HEK293 (cell line): ENCODE results near the gene AKAP6.

Source experiments
- CTCF ChIA-PET: fragments of 350-600 bp; formaldehyde crosslinking; extraction: SDS; loops from one replicate; lab custom pipeline; 2021; ENCODE audit warnings: antibody characterized with exemption; lab: Yijun Ruan, JAX
- POLR2A ChIA-PET: fragments of 300-600 bp; formaldehyde crosslinking; extraction: SDS; loops from one replicate; lab custom pipeline; 2020; ENCODE audit warnings: antibody characterized with exemption, inconsistent platforms; lab: Yijun Ruan, JAX
- H3K27ac ChIP-seq: fragments of 200-500 bp; sonication (Bioruptor generic); 2 replicates; pipeline ENCODE4 v1.5.1; 2014; ENCODE audit warnings: low read depth, low read length, control low read depth, inconsistent platforms; ENCODE audit errors: extremely low read depth
- H3K36me3 ChIP-seq, 2 experiments: fragments of 200-500 bp in 1 of 2; sonication (Bioruptor generic) in 1 of 2; 1 replicate in 1 of 2; 2 replicates in 1 of 2; pipeline ENCODE4 v1.5.1; 2014 to 2017; ENCODE audit warnings: inconsistent platforms in 2 of 2, low read length in 2 of 2; ENCODE audit not compliant: control insufficient read depth in 2 of 2, insufficient read depth in 1 of 2
- H3K4me1 ChIP-seq: fragments of 200-500 bp; sonication (Bioruptor generic); 2 replicates; pipeline ENCODE4 v1.5.1; 2014; ENCODE audit warnings: mild to moderate bottlenecking, low read length, inconsistent platforms; ENCODE audit not compliant: control insufficient read depth, insufficient read depth
- H3K4me3 ChIP-seq: 2 replicates; pipeline ENCODE4 v1.5.1; 2011; ENCODE audit warnings: low read depth, mild to moderate bottlenecking, control low read depth, low read length, moderate library complexity
- H3K9me3 ChIP-seq: fragments of 200-500 bp; sonication (Bioruptor generic); 2 replicates; pipeline ENCODE4 v1.5.1; 2014; ENCODE audit warnings: low read depth, low read length, inconsistent platforms; ENCODE audit not compliant: control insufficient read depth, insufficient read depth
- ATF2 ChIP-seq: fragments of 450-650 bp; formaldehyde crosslinking; IDR thresholded peaks from 2 replicates; pipeline ENCODE4 v1.5.1; 2016; ENCODE audit warnings: missing biosample characterization, missing genetic modification characterization, low read depth
- BCL6B ChIP-seq: fragments of 450-650 bp; formaldehyde crosslinking; IDR thresholded peaks from 2 replicates; pipeline ENCODE4 v1.5.1; 2017; ENCODE audit warnings: missing biosample characterization, missing genetic modification characterization
- MYNN ChIP-seq: fragments of 450-650 bp; formaldehyde crosslinking; IDR thresholded peaks from 2 replicates; pipeline ENCODE4 v1.5.1; 2016; ENCODE audit warnings: missing biosample characterization, missing genetic modification characterization, borderline replicate concordance
- OSR2 ChIP-seq: fragments of 450-650 bp; formaldehyde crosslinking; IDR thresholded peaks from 2 replicates; pipeline ENCODE4 v1.5.1; 2016; ENCODE audit warnings: missing biosample characterization, missing genetic modification characterization
- SALL2 ChIP-seq: fragments of 450-650 bp; formaldehyde crosslinking; IDR thresholded peaks from 2 replicates; pipeline ENCODE4 v1.5.0; 2017; ENCODE audit warnings: missing biosample characterization, mild to moderate bottlenecking, missing genetic modification characterization, borderline replicate concordance
- SCRT1 ChIP-seq: fragments of 450-650 bp; formaldehyde crosslinking; IDR thresholded peaks from 2 replicates; pipeline ENCODE4 v1.5.1; 2016; ENCODE audit warnings: missing biosample characterization, missing genetic modification characterization, borderline replicate concordance
- SETDB1 ChIP-seq: IDR thresholded peaks from one replicate; pipeline ENCODE4 v1.6.1; 2017; ENCODE audit warnings: mild to moderate bottlenecking, low read length, moderate library complexity, mixed read lengths; ENCODE audit not compliant: insufficient read length
- ZBTB6 ChIP-seq: fragments of 450-650 bp; formaldehyde crosslinking; IDR thresholded peaks from 2 replicates; pipeline ENCODE4 v1.5.1; 2017; ENCODE audit warnings: missing biosample characterization, missing genetic modification characterization
- ZFP37 ChIP-seq: fragments of 450-650 bp; formaldehyde crosslinking; IDR thresholded peaks from 2 replicates; pipeline ENCODE4 v1.5.1; 2016; ENCODE audit warnings: missing biosample characterization, missing genetic modification characterization
- ZFP41 ChIP-seq: fragments of 450-650 bp; formaldehyde crosslinking; IDR thresholded peaks from 2 replicates; pipeline ENCODE4 v1.5.1; 2016; ENCODE audit warnings: missing biosample characterization, missing genetic modification characterization, borderline replicate concordance
- ZNF138 ChIP-seq: fragments of 450-650 bp; formaldehyde crosslinking; IDR thresholded peaks from 2 replicates; pipeline ENCODE4 v1.5.1; 2016; ENCODE audit warnings: missing biosample characterization, missing genetic modification characterization, borderline replicate concordance
- ZNF155 ChIP-seq: fragments of 450-650 bp; formaldehyde crosslinking; IDR thresholded peaks from 2 replicates; pipeline ENCODE4 v1.5.1; 2016; ENCODE audit warnings: missing biosample characterization, missing genetic modification characterization
- ZNF2 ChIP-seq: fragments of 450-650 bp; formaldehyde crosslinking; IDR thresholded peaks from 2 replicates; pipeline ENCODE4 v1.5.1; 2016; ENCODE audit warnings: missing biosample characterization, missing genetic modification characterization
- ZNF214 ChIP-seq: fragments of 450-650 bp; formaldehyde crosslinking; IDR thresholded peaks from 2 replicates; pipeline ENCODE4 v1.5.1; 2017; ENCODE audit warnings: missing biosample characterization, mild to moderate bottlenecking, missing genetic modification characterization, borderline replicate concordance
- ZNF341 ChIP-seq: fragments of 450-650 bp; formaldehyde crosslinking; IDR thresholded peaks from 2 replicates; pipeline ENCODE4; 2016; ENCODE audit warnings: low read depth, missing biosample characterization, missing genetic modification characterization
- ZNF354C ChIP-seq: fragments of 450-650 bp; formaldehyde crosslinking; IDR thresholded peaks from 2 replicates; pipeline ENCODE4 v1.5.1; 2016; ENCODE audit warnings: missing biosample characterization, missing genetic modification characterization, low read depth, borderline replicate concordance
- ZNF514 ChIP-seq: fragments of 450-650 bp; formaldehyde crosslinking; IDR thresholded peaks from 2 replicates; pipeline ENCODE4 v1.5.1; 2016; ENCODE audit warnings: missing biosample characterization, missing genetic modification characterization
- ZNF571 ChIP-seq: fragments of 450-650 bp; formaldehyde crosslinking; IDR thresholded peaks from 2 replicates; pipeline ENCODE4 v1.5.0; 2017; ENCODE audit warnings: missing biosample characterization, missing genetic modification characterization
- ZNF629 ChIP-seq: fragments of 450-650 bp; formaldehyde crosslinking; IDR thresholded peaks from 2 replicates; pipeline ENCODE4 v1.5.1; 2017; ENCODE audit warnings: missing biosample characterization, missing genetic modification characterization
- ZNF701 ChIP-seq: fragments of 450-650 bp; formaldehyde crosslinking; IDR thresholded peaks from 2 replicates; pipeline ENCODE4 v1.5.1; 2016; ENCODE audit warnings: missing biosample characterization, missing genetic modification characterization
- ZNF76 ChIP-seq: fragments of 450-650 bp; formaldehyde crosslinking; IDR thresholded peaks from 2 replicates; pipeline ENCODE4; 2016; ENCODE audit warnings: low read depth, missing biosample characterization, missing genetic modification characterization, borderline replicate concordance
- ZSCAN5A ChIP-seq: fragments of 450-650 bp; formaldehyde crosslinking; IDR thresholded peaks from 2 replicates; pipeline ENCODE4 v1.5.1; 2016; ENCODE audit warnings: missing biosample characterization, missing genetic modification characterization

AKAP6 gene

GRCh38 chr14:32374155-32374554 is 45.1 kb downstream of the AKAP6 start:
- CTCF ChIA-PET: interaction anchor here (0.6 kb wide), 2 partner anchors 79 to 101 kb away, joined by 3 to 6 read pairs; no protein-coding TSS in a partner anchor
- Histone ChIP-seq H3K4me1 (no peaks in the 10 kb centered on the region), H3K9me3 (no peaks in the 10 kb centered on the region), H3K4me3 (no peak overlapping the region), H3K27ac (no peak overlapping the region), H3K36me3 (no peaks in the 10 kb centered on the region)
- POLR2A ChIA-PET: no interaction called here
- TF ChIP-seq MYNN (tag by site-specific recombination) (no peak), ZNF514 (tag by site-specific recombination) (no peak), ZNF76 (tag by site-specific recombination) (no peak), SALL2 (tag by site-specific recombination) (no peak), SETDB1 (no peak), ZSCAN5A (tag by site-specific recombination) (no peak), ZNF214 (tag by site-specific recombination) (no peak)

GRCh38 chr14:32375663-32376062 is 46.6 kb downstream of the AKAP6 start:
- no peak overlapping the region for H3K27ac ChIP-seq
- no peak for TF ChIP-seq ZNF2 (tag by site-specific recombination)
- TF ChIP-seq ZFP41: no peak
- no peak for TF ChIP-seq ZNF341
- no peak for TF ChIP-seq ZNF629 (tag by site-specific recombination)
- TF ChIP-seq OSR2 (tag by site-specific recombination): no peak
- no peak for TF ChIP-seq ZNF571
- no peak for TF ChIP-seq ZNF701
- no peak for TF ChIP-seq ZNF354C (tag by site-specific recombination)
- TF ChIP-seq ZFP37 (tag by site-specific recombination): no peak
- no peak for TF ChIP-seq ZNF138 (tag by site-specific recombination)
- no peak for TF ChIP-seq BCL6B (tag by site-specific recombination)
- TF ChIP-seq ZNF155 (tag by site-specific recombination): no peak
- TF ChIP-seq SCRT1 (tag by site-specific recombination): no peak
- no peak for TF ChIP-seq ZBTB6 (tag by site-specific recombination)
- no peak for TF ChIP-seq ATF2 (tag by site-specific recombination)
- TF ChIP-seq, all 188 proteins: peak for 0
- H3K4me3 ChIP-seq: no peak overlapping the region
- H3K9me3 ChIP-seq: no peaks in the 10 kb centered on the region
- CTCF ChIA-PET: interaction anchor here (0.7 to 1.3 kb wide), 2 partner anchors 9 to 12 kb away, joined by 4 read pairs; no protein-coding TSS in a partner anchor
- no peaks in the 10 kb centered on the region for H3K4me1 ChIP-seq
- H3K36me3 ChIP-seq: no peaks in the 10 kb centered on the region
- POLR2A ChIA-PET: no interaction called here
